DMS79 treated with DMSO at 0.1 percent for 48 hours (cell line): ENCODE results near the gene NSF.
"Not testable (repeated sequence)": the region's sequence is repeated elsewhere in the genome, so short reads cannot be mapped to it uniquely, and the experiment has no call there.

Experiments
- DNase-seq: peaks from one replicate; lab custom pipeline; 2025; lab: John Stamatoyannopoulos, UW

NSF gene

GRCh38 chr17:46756081-46756735 lies 165.7 kb downstream of the NSF start:
- no peak for DNase-seq

- no peak for DNase-seq
These were observed 166.4 kb downstream of the NSF start for GRCh38 chr17:46756861-46757260.

GRCh38 chr17:46757588-46757987 lies 167.1 kb downstream of the NSF start:
- not testable (repeated sequence) for DNase-seq

GRCh38 chr17:46758614-46759013 lies 168.1 kb downstream of the NSF start:
- no peak for DNase-seq

GRCh38 chr17:46759141-46759540 lies 168.7 kb downstream of the NSF start:
- DNase-seq, result no peak

GRCh38 chr17:46763416-46763815 lies 172.9 kb downstream of the NSF start:
- DNase-seq, result no peak

GRCh38 chr17:46764000-46764708 lies 173.7 kb downstream of the NSF start:
- no peak for DNase-seq

GRCh38 chr17:46764709-46765401 lies 174.4 kb downstream of the NSF start:
- no peak for DNase-seq

GRCh38 chr17:46765453-46765852 lies 175.0 kb downstream of the NSF start:
- DNase-seq, result no peak

- DNase-seq, result no peak
These were observed 176.3 kb downstream of the NSF start for GRCh38 chr17:46766493-46767491.

- no peak for DNase-seq
These were observed 178.0 kb downstream of the NSF start for GRCh38 chr17:46768540-46768870.

- DNase-seq, result not testable (repeated sequence)
These were observed 178.4 kb downstream of the NSF start for GRCh38 chr17:46768896-46769295.

- no peak for DNase-seq
These were observed 179.3 kb downstream of the NSF start for GRCh38 chr17:46769531-46770438.

GRCh38 chr17:46770439-46770817 lies 180.0 kb downstream of the NSF start:
- DNase-seq, result no peak

- DNase-seq, result peak; percentile 40
These were observed 180.5 kb downstream of the NSF start for GRCh38 chr17:46770818-46771560.

- DNase-seq, result peak; percentile 32
These were observed 181.3 kb downstream of the NSF start for GRCh38 chr17:46771561-46772474.

GRCh38 chr17:46772475-46773220 lies 182.2 kb downstream of the NSF start:
- DNase-seq, result no peak

GRCh38 chr17:46773221-46773605 lies 182.7 kb downstream of the NSF start:
- DNase-seq, result no peak
